22Rv1 (cell line): ENCODE results near the gene CISD2.

Experiments
- CTCF ChIP-seq: fragments of 450-650 bp; IDR thresholded peaks from 2 replicates; pipeline ENCODE4 v1.5.1; 2017; ENCODE audit warnings: mild to moderate bottlenecking
- ZFX ChIP-seq: fragments of 450-650 bp; IDR thresholded peaks from 2 replicates; pipeline ENCODE4 v1.6.1; 2017; ENCODE audit warnings: antibody characterized with exemption, borderline replicate concordance

GRCh38 chr4:102826105-102826889 lies 42.5 kb upstream of the CISD2 start:
- TF ChIP-seq CTCF: no peak
- TF ChIP-seq ZFX: no peak
